Epithelial cell of esophagus (primary cell): Measurements from ENCODE around the gene SLC38A10.

Source experiments
- DNase-seq: peaks from one replicate; pipeline ENCODE4 v3.0.0; 2010; ENCODE audit warnings: low read depth
- H3K4me3 ChIP-seq: 2 replicates; pipeline ENCODE4 v1.5.1; 2011; ENCODE audit warnings: mild to moderate bottlenecking, low read length, control low read depth
- TF ChIP-seq, protein P1 (sequence below): IDR thresholded peaks from 2 replicates; pipeline ENCODE4 v1.5.1; 2011; ENCODE audit warnings: low read depth, mild to moderate bottlenecking, low read length, control low read depth, inconsistent platforms; ENCODE audit not compliant: insufficient read depth; ENCODE audit errors: missing control alignments

SLC38A10 gene

DNA sequence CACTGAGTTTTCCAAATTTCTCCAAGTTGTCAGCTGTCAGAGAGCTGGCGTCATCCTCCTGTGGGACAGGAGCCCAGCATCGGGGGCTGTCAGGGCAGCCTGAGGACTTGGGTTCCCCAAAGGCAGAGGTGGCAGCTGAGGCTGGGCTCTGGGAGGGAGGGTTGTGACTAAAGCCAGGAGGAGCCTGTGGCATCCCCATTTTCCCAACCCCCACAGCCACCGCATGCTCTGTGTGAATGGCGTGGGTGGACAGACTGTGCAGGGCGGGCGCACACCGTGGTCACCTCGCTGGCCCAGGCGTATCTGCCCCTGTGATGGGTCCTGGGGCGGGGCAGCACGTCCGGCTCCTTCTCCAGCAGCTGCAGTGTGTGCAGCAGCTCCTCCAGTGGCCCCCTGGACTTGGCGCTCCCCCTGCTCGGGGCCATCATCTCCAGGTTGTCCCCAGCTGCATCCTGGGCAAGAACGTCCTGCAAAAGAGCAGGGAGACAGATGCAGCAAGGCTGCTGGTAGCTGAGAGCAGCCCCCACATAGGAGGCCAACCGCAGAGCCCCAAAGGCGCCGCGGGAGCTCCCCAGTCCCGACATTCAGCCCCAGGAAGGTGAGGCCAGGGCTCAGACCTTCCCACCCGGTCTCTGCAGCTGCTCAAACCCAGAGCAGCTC lies 97.1 kb downstream of the SLC38A10 start:
- TF ChIP-seq, protein P1, sequence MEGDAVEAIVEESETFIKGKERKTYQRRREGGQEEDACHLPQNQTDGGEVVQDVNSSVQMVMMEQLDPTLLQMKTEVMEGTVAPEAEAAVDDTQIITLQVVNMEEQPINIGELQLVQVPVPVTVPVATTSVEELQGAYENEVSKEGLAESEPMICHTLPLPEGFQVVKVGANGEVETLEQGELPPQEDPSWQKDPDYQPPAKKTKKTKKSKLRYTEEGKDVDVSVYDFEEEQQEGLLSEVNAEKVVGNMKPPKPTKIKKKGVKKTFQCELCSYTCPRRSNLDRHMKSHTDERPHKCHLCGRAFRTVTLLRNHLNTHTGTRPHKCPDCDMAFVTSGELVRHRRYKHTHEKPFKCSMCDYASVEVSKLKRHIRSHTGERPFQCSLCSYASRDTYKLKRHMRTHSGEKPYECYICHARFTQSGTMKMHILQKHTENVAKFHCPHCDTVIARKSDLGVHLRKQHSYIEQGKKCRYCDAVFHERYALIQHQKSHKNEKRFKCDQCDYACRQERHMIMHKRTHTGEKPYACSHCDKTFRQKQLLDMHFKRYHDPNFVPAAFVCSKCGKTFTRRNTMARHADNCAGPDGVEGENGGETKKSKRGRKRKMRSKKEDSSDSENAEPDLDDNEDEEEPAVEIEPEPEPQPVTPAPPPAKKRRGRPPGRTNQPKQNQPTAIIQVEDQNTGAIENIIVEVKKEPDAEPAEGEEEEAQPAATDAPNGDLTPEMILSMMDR: no peak

DNA sequence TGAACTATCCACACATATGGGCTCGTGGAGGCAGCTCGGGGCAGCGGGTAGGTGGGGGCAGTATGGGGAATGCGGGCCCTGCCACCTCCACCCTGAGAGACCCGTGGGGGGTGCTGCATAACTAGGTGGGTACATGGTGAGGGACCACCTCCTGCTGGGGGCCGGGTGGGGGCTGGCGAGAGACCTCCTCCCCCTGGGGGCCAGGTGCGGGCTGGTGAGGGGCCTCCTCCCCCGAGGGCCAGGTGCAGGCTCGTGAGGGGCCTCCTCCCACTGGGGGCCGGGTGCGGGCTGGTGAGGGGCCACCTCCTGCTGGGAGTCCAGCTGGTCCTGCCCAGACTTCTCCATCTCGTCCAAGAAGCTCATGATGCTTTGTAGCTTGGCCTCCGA lies 97.7 kb downstream of the SLC38A10 start:
- DNase-seq: no peak
- H3K4me3 ChIP-seq: no peak overlapping the region
- TF ChIP-seq, protein P1: no peak

More for the DNA sequence above, 97.1 kb downstream of the SLC38A10 start:
- no peak overlapping the region for H3K4me3 ChIP-seq
- no peak for DNase-seq

DNA sequence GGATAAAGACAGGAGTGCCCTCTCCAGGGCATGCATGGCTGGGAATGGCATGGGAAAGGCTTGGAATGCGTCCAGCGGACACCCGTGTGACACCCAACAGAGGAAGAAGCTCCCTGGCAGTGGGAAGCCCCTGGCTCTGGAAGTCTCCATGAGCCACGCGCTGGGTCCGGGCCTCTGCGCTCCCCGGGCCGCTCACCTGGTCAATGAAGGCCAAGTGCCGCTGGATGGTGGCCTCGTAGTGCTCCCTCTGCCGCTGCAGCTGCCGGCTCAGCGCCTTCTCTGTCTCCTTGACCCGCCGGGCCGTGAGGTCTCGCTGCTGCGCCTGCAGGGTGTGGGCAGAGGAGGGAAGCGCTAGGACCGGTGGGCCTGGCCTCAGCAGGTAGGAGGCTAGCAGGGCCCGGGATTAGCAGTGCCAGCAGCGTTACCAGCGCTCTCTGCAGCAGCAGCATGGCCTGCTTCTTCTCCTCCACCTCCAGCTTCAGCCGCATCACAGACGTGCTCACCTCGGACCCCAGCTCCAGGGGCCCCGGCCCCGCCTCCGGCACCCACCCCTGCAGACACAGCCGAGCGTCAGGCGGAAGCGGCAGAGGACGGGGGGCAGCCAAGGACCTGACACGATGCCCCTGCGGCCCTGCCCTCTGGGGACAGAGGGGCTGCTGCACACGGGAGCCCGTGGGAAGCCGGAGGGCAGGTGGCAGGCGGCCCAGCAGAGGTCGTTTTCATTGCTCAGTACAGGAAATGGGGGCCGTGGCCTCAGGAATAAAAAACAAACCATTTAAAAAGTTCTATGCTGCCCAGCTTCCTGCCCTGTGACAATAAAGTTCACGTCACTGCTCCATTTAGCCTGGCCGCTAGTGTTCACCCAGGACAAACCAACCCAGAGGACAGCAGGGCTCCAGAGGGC lies 98.3 kb downstream of the SLC38A10 start:
- no peak overlapping the region for H3K4me3 ChIP-seq
- DNase-seq: no peak
- TF ChIP-seq, protein P1: no peak

DNA sequence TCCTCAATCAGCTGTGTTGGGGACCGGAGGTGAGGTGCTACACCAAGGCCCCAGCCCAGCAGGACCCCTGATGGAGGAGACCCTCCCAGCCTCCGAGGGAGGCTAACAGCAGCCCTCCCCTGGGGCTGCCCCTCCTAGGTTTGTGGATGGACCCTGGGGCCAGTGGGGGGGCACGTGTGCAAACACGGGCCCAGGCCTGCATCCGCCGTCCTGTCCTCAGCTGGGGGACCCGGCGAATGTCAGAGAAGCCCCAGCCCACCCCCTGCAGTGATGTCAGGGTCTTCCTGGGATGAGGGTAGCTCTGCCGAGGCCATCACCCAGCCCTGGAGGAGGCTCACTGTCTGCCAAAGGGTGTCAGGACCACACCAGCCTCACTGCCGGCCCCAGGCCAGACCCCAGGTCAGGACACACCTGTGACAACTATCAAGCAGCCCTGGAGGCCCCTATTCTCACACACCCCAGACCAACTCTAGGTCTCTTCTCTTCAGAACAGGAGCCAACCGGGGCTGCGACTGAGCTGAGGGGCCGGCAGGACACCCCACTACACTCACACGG lies 99.1 kb downstream of the SLC38A10 start:
- DNase-seq: no peak
- TF ChIP-seq, protein P1: no peak
- no peak overlapping the region for H3K4me3 ChIP-seq
